ENCODE results near the gene MYL9.

- TF ChIP-seq CTCF (IDR thresholded peaks at IDR 0.05) (no peak), POLR2A (IDR thresholded peaks at IDR 0.05; ENCODE audit: low read depth) (no peak), EP300 (IDR thresholded peaks at IDR 0.05) (no peak)
Observed at GRCh38 chr20:36544134-36545018, 3.1 kb downstream of the MYL9 start.
